ENCODE measurements around the gene ZCCHC14. TPM values are rescaled to one million over a fixed set of nuclear protein-coding genes. Genes with fewer than 3 reads are reported as not detected.

The ZCCHC14 gene
- total and polyA plus RNA-seq, 4 donors = 7.4 to 31.1 (median 19.3) TPM

DNA sequence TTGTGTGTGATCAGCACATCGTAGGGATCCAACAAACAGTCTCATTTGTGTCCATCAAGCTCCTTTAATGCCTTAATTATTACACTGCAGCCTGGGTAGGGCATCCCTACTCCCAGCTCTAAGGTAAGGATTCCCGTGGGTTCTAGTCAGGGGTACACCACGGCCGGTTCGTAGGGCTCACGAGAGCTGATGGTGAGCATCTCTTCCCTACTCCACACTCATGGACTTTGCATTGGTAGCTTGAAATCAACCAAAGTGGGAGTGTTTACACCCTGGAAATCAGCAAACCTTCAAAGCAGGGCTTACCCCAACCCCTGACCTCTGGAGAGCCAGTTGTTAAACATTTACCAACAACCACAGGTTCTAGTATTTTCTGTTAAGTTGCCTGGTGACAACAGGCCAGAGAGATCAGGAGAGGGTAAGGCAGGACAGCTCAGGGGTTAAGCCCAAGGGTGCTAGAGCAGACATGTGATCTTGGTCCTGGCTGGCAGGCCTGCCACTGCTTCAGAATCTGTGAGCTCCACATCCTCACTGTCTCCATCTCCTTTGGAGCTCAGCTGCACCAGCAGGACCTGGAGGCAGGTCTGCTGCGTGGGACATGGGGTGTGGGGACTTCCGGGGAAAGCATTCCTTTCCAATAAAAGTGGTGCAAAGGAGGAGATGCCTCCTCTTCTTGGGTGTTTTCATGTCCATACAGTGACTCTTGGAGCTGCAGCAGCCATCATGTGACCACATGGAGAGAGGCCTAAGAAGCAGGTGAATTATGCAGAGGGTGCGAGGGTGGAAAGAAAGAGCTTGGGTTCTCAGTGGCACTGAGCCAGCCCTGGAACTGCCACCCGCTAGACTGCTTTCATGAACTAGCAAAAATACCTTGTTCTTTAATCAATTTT lies 36.1 kb upstream of the ZCCHC14 start:
- H3K4me3 ChIP-seq = no peak overlapping the region
- WGBS, 2 donors = 81 to 83% methylated on average over 10 of the region's 10 CpGs
- TF ChIP-seq, protein P1, sequence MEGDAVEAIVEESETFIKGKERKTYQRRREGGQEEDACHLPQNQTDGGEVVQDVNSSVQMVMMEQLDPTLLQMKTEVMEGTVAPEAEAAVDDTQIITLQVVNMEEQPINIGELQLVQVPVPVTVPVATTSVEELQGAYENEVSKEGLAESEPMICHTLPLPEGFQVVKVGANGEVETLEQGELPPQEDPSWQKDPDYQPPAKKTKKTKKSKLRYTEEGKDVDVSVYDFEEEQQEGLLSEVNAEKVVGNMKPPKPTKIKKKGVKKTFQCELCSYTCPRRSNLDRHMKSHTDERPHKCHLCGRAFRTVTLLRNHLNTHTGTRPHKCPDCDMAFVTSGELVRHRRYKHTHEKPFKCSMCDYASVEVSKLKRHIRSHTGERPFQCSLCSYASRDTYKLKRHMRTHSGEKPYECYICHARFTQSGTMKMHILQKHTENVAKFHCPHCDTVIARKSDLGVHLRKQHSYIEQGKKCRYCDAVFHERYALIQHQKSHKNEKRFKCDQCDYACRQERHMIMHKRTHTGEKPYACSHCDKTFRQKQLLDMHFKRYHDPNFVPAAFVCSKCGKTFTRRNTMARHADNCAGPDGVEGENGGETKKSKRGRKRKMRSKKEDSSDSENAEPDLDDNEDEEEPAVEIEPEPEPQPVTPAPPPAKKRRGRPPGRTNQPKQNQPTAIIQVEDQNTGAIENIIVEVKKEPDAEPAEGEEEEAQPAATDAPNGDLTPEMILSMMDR (IDR thresholded peaks at IDR 0.05; ENCODE audit: control extremely low read depth, extremely low read depth) = no peak
- no peaks in the 10 kb centered on the region for H3K27me3 ChIP-seq (ENCODE audit: control insufficient read depth in 3 of 3, insufficient read depth in 3 of 3, low read length in 2 of 3)
- H3K36me3 ChIP-seq (ENCODE audit: control insufficient read depth in 4 of 4, insufficient read depth in 4 of 4, low read length in 4 of 4) = no peaks in the 10 kb centered on the region
- H3K9me3 ChIP-seq (ENCODE audit: control insufficient read depth in 4 of 4, insufficient read depth in 3 of 4, low read length in 3 of 4) = peaks cover 0 to 25% (median 5%) of the 10 kb centered on the region in 4 donors
- DNase-seq = no peak
- no peak overlapping the region for H3K27ac ChIP-seq (ENCODE audit: low read depth in 1 of 2, low read length in 1 of 2)
- no peaks in the 10 kb centered on the region for H3K4me1 ChIP-seq (ENCODE audit: control insufficient read depth in 5 of 5, insufficient read depth in 5 of 5, low read length in 5 of 5)
- ATAC-seq (ENCODE audit: insufficient read depth, low FRiP score) = no peak
- no peak overlapping the region for H3K9ac ChIP-seq (ENCODE audit: insufficient read depth in 1 of 2, low read length in 2 of 2)

DNA sequence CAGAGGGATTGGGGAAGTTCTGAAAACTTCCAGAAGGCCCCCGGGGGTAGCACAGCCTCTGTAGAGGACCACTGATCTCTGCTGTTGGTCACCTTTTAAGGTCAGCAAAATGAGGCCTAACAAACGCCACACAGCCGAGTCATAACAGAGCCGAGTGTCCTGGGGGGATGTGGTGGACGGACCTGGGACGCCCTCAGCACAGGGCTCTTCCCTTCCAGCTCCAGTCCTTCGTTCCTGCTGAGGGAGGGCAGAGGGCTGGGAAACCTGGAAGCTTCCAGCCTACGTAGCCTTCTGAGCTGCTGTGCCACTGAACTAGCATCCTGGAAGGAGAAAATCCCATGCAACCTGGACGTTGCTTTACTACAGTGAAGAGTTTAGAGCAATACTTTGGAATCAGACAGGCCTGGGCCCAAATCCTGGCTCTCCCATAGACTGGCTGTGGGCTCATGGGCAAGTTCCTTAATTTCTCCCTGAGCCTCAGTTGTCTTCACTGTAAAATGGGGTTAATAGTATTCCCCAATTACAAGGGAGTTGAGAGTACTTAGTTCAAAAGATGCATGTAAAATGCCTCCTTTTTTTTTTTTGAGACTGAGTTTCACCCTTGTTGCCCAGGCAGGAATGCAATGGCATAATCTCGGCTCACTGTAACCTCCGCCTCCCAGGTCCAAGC lies 34.4 kb upstream of the ZCCHC14 start:
- no peaks in the 10 kb centered on the region for H3K27me3 ChIP-seq (ENCODE audit: control insufficient read depth in 3 of 3, insufficient read depth in 3 of 3, low read length in 2 of 3)
- TF ChIP-seq, protein P1 (IDR thresholded peaks at IDR 0.05; ENCODE audit: control extremely low read depth, extremely low read depth) = no peak
- ATAC-seq (ENCODE audit: insufficient read depth, low FRiP score) (no peak), DNase-seq (no peak)
- no peaks in the 10 kb centered on the region for H3K36me3 ChIP-seq (ENCODE audit: control insufficient read depth in 4 of 4, insufficient read depth in 4 of 4, low read length in 4 of 4)
- peaks cover 0 to 15% (median 3%) of the 10 kb centered on the region in 4 donors for H3K9me3 ChIP-seq (ENCODE audit: control insufficient read depth in 4 of 4, insufficient read depth in 3 of 4, low read length in 3 of 4)
- no peak overlapping the region for H3K4me3 ChIP-seq
- H3K27ac ChIP-seq (ENCODE audit: low read depth in 1 of 2, low read length in 1 of 2) = no peak overlapping the region
- no peaks in the 10 kb centered on the region for H3K4me1 ChIP-seq (ENCODE audit: control insufficient read depth in 5 of 5, insufficient read depth in 5 of 5, low read length in 5 of 5)
- no peak overlapping the region for H3K9ac ChIP-seq (ENCODE audit: insufficient read depth in 1 of 2, low read length in 2 of 2)
- 85 to 90% methylated on average over 11 of the region's 11 CpGs for WGBS, 2 donors

DNA sequence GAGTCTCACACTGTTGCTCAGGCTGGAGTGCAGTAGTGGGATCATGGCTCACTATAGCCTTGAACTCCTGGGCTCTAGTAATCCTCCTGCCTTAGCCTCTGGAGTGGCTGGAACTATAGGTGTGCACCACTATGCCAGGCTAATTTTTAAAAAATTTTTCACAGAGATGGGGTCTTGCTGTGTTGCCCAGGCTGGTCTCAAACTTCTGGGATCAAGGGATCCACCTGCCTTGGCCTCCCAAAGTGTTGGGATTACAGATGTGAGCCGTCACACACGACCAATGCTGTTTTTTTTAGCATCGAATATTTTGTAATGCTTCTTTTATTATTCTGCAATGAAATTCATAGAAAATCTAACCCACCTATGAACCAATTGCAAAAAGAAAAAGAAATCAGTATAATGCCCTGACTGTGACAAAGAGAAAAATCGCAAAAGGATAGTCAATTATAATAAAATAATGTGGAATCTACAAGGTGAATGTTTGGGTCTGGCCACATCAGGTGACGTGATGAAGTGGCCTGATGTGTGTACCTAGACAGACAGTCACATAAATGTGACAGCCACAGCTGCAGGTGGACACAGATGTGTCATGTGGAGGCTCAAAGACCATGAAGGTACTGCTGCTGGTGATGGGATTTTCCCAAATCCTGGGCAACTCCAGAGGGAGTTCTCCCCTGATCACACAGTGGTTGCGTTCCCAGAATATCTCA lies 33.6 kb upstream of the ZCCHC14 start:
- no peak for ATAC-seq (ENCODE audit: insufficient read depth, low FRiP score)
- H3K4me1 ChIP-seq (ENCODE audit: control insufficient read depth in 5 of 5, insufficient read depth in 5 of 5, low read length in 5 of 5) = no peaks in the 10 kb centered on the region
- no peak overlapping the region for H3K4me3 ChIP-seq
- TF ChIP-seq, protein P1 (IDR thresholded peaks at IDR 0.05; ENCODE audit: control extremely low read depth, extremely low read depth) = no peak
- H3K9me3 ChIP-seq (ENCODE audit: control insufficient read depth in 4 of 4, insufficient read depth in 3 of 4, low read length in 3 of 4) = peaks cover 0 to 7% (median 3%) of the 10 kb centered on the region in 4 donors
- H3K27me3 ChIP-seq (ENCODE audit: control insufficient read depth in 3 of 3, insufficient read depth in 3 of 3, low read length in 2 of 3) = no peaks in the 10 kb centered on the region
- 90 to 91% methylated on average over 6 of the region's 6 CpGs for WGBS, 2 donors
- DNase-seq = no peak
- H3K36me3 ChIP-seq (ENCODE audit: control insufficient read depth in 4 of 4, insufficient read depth in 4 of 4, low read length in 4 of 4) = no peaks in the 10 kb centered on the region
- no peak overlapping the region for H3K27ac ChIP-seq (ENCODE audit: low read depth in 1 of 2, low read length in 1 of 2)
- H3K9ac ChIP-seq (ENCODE audit: insufficient read depth in 1 of 2, low read length in 2 of 2) = no peak overlapping the region

Measured in lung (tissue), 12 donors.